ENCODE measurements around the gene WASHC4.
"Not testable (repeated sequence)": the region's sequence is repeated elsewhere in the genome, so short reads cannot be mapped to it uniquely, and the experiment has no call there.

WASHC4 gene

GRCh38 chr12:105164068-105164467 lies 56.5 kb downstream of the WASHC4 start:
- DNase-seq (ENCODE audit: low read depth), result no peak

GRCh38 chr12:105166736-105167135 lies 59.2 kb downstream of the WASHC4 start:
- no peak for DNase-seq (ENCODE audit: low read depth)

- DNase-seq (ENCODE audit: low read depth), result peak; percentile 13
Observed at GRCh38 chr12:105167346-105167745, 59.8 kb downstream of the WASHC4 start.

- DNase-seq (ENCODE audit: low read depth), result no peak
Observed at GRCh38 chr12:105168006-105168405, 60.5 kb downstream of the WASHC4 start.

- no peak for DNase-seq (ENCODE audit: low read depth)
Observed at GRCh38 chr12:105170139-105170538, 62.6 kb downstream of the WASHC4 start.

- DNase-seq (ENCODE audit: low read depth), result no peak
Observed at GRCh38 chr12:105171691-105172436, 64.3 kb downstream of the WASHC4 start.

GRCh38 chr12:105175397-105175990 lies 68.0 kb downstream of the WASHC4 start:
- DNase-seq (ENCODE audit: low read depth), result no peak

GRCh38 chr12:105177208-105177607 lies 69.7 kb downstream of the WASHC4 start:
- DNase-seq (ENCODE audit: low read depth), result no peak

GRCh38 chr12:105179114-105179513 lies 71.6 kb downstream of the WASHC4 start:
- not testable (repeated sequence) for DNase-seq (ENCODE audit: low read depth)

GRCh38 chr12:105183406-105183805 lies 75.9 kb downstream of the WASHC4 start:
- DNase-seq (ENCODE audit: low read depth), result not testable (repeated sequence)

- DNase-seq (ENCODE audit: low read depth), result not testable (repeated sequence)
Observed at GRCh38 chr12:105183976-105184375, 76.4 kb downstream of the WASHC4 start.

GRCh38 chr12:105189293-105189692 lies 81.8 kb downstream of the WASHC4 start:
- DNase-seq (ENCODE audit: low read depth), result no peak

GRCh38 chr12:105190530-105190929 lies 83.0 kb downstream of the WASHC4 start:
- DNase-seq (ENCODE audit: low read depth), result no peak

- DNase-seq (ENCODE audit: low read depth), result no peak
Observed at GRCh38 chr12:105192624-105193225, 85.2 kb downstream of the WASHC4 start.

GRCh38 chr12:105194947-105195346 lies 87.4 kb downstream of the WASHC4 start:
- no peak for DNase-seq (ENCODE audit: low read depth)

- DNase-seq (ENCODE audit: low read depth), result no peak
Observed at GRCh38 chr12:105196090-105196489, 88.6 kb downstream of the WASHC4 start.

- no peak for DNase-seq (ENCODE audit: low read depth)
Observed at GRCh38 chr12:105198961-105199360, 91.4 kb downstream of the WASHC4 start.

- no peak for DNase-seq (ENCODE audit: low read depth)
Observed at GRCh38 chr12:105200385-105200784, 92.9 kb downstream of the WASHC4 start.

- no peak for DNase-seq (ENCODE audit: low read depth)
Observed at GRCh38 chr12:105201299-105201698, 93.8 kb downstream of the WASHC4 start.

- no peak for DNase-seq (ENCODE audit: low read depth)
Observed at GRCh38 chr12:105202202-105202601, 94.7 kb downstream of the WASHC4 start.

- no peak for DNase-seq (ENCODE audit: low read depth)
Observed at GRCh38 chr12:105204127-105204526, 96.6 kb downstream of the WASHC4 start.

- DNase-seq (ENCODE audit: low read depth), result peak; percentile 76
Observed at GRCh38 chr12:105204916-105205315, 97.4 kb downstream of the WASHC4 start.

GRCh38 chr12:105205322-105206048 lies 98.0 kb downstream of the WASHC4 start:
- no peak for DNase-seq (ENCODE audit: low read depth)
